ENCODE results near the gene FBP1.

The FBP1 gene

GRCh38 chr9:94613003-94613402 is 26.3 kb downstream of the FBP1 start:
- no peak overlapping the region for H3K27ac ChIP-seq
- TF ChIP-seq ZFX (IDR thresholded peaks at IDR 0.05; ENCODE audit: borderline replicate concordance) (no peak), CTCF (IDR thresholded peaks at IDR 0.05) (no peak)

- H3K27ac ChIP-seq = no peak overlapping the region
- TF ChIP-seq ZFX (IDR thresholded peaks at IDR 0.05; ENCODE audit: borderline replicate concordance) (no peak), CTCF (IDR thresholded peaks at IDR 0.05) (no peak)
These were observed 27.2 kb downstream of the FBP1 start for GRCh38 chr9:94612071-94612470.

- TF ChIP-seq CTCF (IDR thresholded peaks at IDR 0.05) = no peak
- no peak for TF ChIP-seq ZFX (IDR thresholded peaks at IDR 0.05; ENCODE audit: borderline replicate concordance)
- H3K27ac ChIP-seq = no peak overlapping the region
These were observed 27.7 kb downstream of the FBP1 start for GRCh38 chr9:94611638-94612068.

- no peak for TF ChIP-seq CTCF (IDR thresholded peaks at IDR 0.05)
- TF ChIP-seq ZFX (IDR thresholded peaks at IDR 0.05; ENCODE audit: borderline replicate concordance) = no peak
- H3K27ac ChIP-seq = no peak overlapping the region
These were observed 29.1 kb downstream of the FBP1 start for GRCh38 chr9:94610181-94610606.

- H3K27ac ChIP-seq = no peak overlapping the region; the same call in 1 of the 2 replicates
- TF ChIP-seq ZFX (IDR thresholded peaks at IDR 0.05; ENCODE audit: borderline replicate concordance) = no peak
- TF ChIP-seq CTCF (IDR thresholded peaks at IDR 0.05) = no peak
These were observed 32.0 kb downstream of the FBP1 start for GRCh38 chr9:94607423-94607691.

GRCh38 chr9:94606646-94607422 is 32.5 kb downstream of the FBP1 start:
- no peak overlapping the region for H3K27ac ChIP-seq
- TF ChIP-seq CTCF (IDR thresholded peaks at IDR 0.05) (no peak), ZFX (IDR thresholded peaks at IDR 0.05; ENCODE audit: borderline replicate concordance) (no peak)

- H3K27ac ChIP-seq = no peak overlapping the region
- TF ChIP-seq ZFX (IDR thresholded peaks at IDR 0.05; ENCODE audit: borderline replicate concordance) = no peak
- peak; percentile 80 for TF ChIP-seq CTCF (IDR thresholded peaks at IDR 0.05)
These were observed 35.8 kb downstream of the FBP1 start for GRCh38 chr9:94603259-94604160.

Data from 22Rv1 (cell line).